Skeletal muscle satellite cell (primary cell): ENCODE measurements around the gene MS4A15.

Source experiments
- H3K27me3 ChIP-seq: 2 replicates; pipeline ENCODE4 v1.7.0; 2013; ENCODE audit warnings: low read length; ENCODE audit not compliant: control insufficient read depth, insufficient read depth
- H3K36me3 ChIP-seq: 2 replicates; pipeline ENCODE4 v1.7.0; 2013; ENCODE audit warnings: mild to moderate bottlenecking, control low read depth, low read length; ENCODE audit not compliant: insufficient read depth
- H3K4me1 ChIP-seq: 2 replicates; pipeline ENCODE4 v1.7.0; 2013; ENCODE audit warnings: low read length; ENCODE audit not compliant: control insufficient read depth, insufficient read depth
- H3K4me2 ChIP-seq: 2 replicates; pipeline ENCODE4 v1.7.0; 2013; ENCODE audit warnings: mild to moderate bottlenecking, low read length
- H3K4me3 ChIP-seq: 2 replicates; pipeline ENCODE4 v1.7.0; 2013; ENCODE audit warnings: low read length
- H3K9ac ChIP-seq: 2 replicates; pipeline ENCODE4 v1.7.0; 2013; ENCODE audit warnings: mild to moderate bottlenecking, low read depth, low read length, moderate library complexity
- H3K9me3 ChIP-seq: replicated peaks from 2 replicates; pipeline ENCODE4 v1.7.0; 2013; ENCODE audit warnings: mild to moderate bottlenecking, control low read depth, low read length

MS4A15 gene

DNA sequence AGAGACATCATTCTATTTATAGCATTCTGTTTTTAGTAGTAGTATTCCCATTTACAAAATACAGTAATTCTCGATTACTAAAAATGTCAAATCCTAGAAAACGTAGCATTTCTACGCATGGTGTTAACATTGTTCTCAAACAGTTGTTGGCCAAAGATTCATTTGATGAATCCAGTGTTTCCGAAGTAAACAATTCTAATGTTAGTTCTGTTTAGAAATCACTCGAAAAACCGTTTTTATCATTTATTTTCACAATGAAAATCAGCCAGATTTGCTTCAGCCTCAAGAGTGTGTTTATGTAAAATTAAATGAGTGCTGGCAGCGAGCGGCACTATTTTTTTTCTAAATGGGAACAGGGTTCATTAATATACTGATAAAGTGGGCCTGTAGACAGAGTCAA is 25.1 kb upstream of the MS4A15 start:
- no peaks in the 10 kb centered on the region for H3K9me3 ChIP-seq
- no peaks in the 10 kb centered on the region for H3K4me1 ChIP-seq
- no peaks in the 10 kb centered on the region for H3K36me3 ChIP-seq
- no peak overlapping the region for H3K9ac ChIP-seq
- H3K27me3 ChIP-seq, result no peaks in the 10 kb centered on the region
- no peak overlapping the region for H3K4me3 ChIP-seq
- no peak overlapping the region for H3K4me2 ChIP-seq

DNA sequence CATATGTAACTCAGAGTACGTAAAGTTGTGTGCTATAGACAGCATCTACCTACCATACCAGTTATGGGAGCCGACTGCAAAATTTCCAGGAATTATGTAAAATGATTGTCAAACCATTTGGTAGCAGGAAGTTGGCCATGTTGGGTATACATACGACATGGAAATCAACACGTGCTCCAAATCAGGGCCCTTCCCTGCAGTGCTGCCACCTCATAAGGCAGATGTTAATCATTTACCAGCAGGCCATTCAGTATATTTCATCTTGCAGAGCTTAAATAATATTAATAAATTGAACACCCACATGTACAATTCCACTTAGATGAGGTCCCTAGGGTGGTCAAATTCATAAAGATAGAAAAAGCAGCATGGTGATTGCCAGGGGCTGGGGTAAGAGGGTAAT is 22.4 kb upstream of the MS4A15 start:
- Histone ChIP-seq H3K27me3 (no peaks in the 10 kb centered on the region), H3K9me3 (no peaks in the 10 kb centered on the region)

DNA sequence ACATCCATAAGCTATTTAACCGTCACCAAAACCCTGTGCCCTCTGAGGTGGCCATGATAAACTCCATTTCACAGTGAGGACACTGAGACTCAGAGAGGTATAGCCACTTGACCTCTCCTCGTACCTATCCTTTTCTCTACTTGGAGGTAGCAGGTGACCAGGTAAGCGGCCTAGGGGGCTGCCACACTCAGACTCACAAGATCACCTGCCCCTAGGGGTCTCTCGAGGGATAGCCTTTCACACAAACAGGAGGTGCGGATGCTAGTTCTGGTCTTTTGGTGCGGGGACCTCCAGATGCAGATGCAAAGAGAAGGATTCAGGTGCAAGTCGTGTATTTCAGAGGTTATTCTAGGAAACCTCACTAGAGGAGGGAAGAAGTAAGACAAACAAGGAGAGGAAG is 17.6 kb upstream of the MS4A15 start:
- no peaks in the 10 kb centered on the region for H3K9me3 ChIP-seq
- no peak overlapping the region for H3K4me2 ChIP-seq
- no peak overlapping the region for H3K9ac ChIP-seq
- no peaks in the 10 kb centered on the region for H3K4me1 ChIP-seq
- H3K4me3 ChIP-seq, result no peak overlapping the region
- H3K36me3 ChIP-seq, result no peaks in the 10 kb centered on the region
- H3K27me3 ChIP-seq, result no peaks in the 10 kb centered on the region

More for the DNA sequence above, 22.4 kb upstream of the MS4A15 start:
- H3K9ac ChIP-seq, result no peak overlapping the region
- H3K36me3 ChIP-seq, result no peaks in the 10 kb centered on the region
- no peaks in the 10 kb centered on the region for H3K4me1 ChIP-seq
- no peak overlapping the region for H3K4me3 ChIP-seq
- H3K4me2 ChIP-seq, result no peak overlapping the region

DNA sequence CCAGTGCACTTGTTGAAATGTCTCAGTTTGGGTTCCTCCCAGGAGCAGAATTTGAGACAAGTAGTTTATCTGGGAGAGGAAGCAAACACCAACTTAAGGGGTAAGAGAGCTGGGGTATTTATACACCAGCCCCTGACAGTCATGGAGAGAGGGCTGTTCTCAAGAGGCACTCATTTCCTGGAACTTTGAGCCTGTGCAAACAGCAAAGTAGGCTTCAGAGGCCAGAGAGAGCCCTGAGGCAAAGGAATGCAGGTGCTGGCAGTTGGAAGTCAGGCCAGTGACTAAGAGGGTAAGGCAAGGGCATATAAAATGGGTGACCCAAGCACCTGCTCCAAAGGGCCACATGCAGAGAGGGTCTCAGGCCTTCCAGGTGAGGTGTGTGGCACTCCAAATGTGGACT is 16.1 kb upstream of the MS4A15 start:
- no peaks in the 10 kb centered on the region for H3K4me1 ChIP-seq
- no peaks in the 10 kb centered on the region for H3K9me3 ChIP-seq
- H3K4me2 ChIP-seq, result no peak overlapping the region
- H3K36me3 ChIP-seq, result no peaks in the 10 kb centered on the region
- no peak overlapping the region for H3K9ac ChIP-seq
- H3K27me3 ChIP-seq, result no peaks in the 10 kb centered on the region
- H3K4me3 ChIP-seq, result no peak overlapping the region

DNA sequence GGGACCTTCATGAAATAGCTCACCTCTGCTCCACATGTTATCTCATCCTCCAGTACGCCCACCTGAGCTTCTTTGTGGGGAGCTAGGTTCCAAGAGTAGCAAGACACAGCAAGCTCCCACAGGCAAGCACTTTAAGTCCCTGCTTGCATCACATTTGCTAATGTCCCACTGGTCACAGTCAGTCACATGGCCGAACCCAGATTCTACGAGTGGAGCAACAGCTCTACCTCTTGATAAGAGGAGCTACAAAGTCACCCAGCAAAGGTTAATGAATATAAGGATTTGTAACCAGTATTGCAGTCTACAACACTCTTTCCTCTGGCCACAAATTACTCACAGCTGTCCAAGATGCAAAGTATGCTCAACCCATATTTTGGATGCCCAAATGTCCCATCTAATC is 15.2 kb upstream of the MS4A15 start:
- Histone ChIP-seq H3K4me3 (no peak overlapping the region), H3K9ac (no peak overlapping the region), H3K9me3 (no peaks in the 10 kb centered on the region), H3K4me2 (no peak overlapping the region), H3K27me3 (no peaks in the 10 kb centered on the region), H3K36me3 (no peaks in the 10 kb centered on the region), H3K4me1 (no peaks in the 10 kb centered on the region)

DNA sequence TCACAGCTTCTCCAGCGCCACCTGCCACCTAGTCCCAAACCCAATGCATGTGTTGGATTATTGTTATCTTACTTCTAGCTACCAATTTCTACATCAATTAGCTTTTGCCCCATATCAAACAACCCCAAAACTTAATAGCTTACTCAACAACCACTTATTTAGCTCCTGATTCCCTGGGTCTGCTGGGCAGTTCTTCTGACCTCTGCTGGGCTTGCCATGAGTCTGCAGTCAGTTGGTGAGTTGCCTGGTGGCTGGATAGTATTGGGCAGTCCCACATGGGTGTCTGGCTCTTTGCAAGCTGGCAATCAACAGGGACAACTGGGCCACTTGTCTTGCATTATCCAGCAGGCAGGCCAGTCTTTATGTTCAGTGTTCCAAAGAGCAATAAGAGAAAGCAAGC is 13.6 kb upstream of the MS4A15 start:
- H3K4me2 ChIP-seq, result no peak overlapping the region
- no peaks in the 10 kb centered on the region for H3K36me3 ChIP-seq
- no peaks in the 10 kb centered on the region for H3K27me3 ChIP-seq
- H3K4me1 ChIP-seq, result no peaks in the 10 kb centered on the region
- H3K9me3 ChIP-seq, result no peaks in the 10 kb centered on the region
- no peak overlapping the region for H3K4me3 ChIP-seq
- no peak overlapping the region for H3K9ac ChIP-seq

DNA sequence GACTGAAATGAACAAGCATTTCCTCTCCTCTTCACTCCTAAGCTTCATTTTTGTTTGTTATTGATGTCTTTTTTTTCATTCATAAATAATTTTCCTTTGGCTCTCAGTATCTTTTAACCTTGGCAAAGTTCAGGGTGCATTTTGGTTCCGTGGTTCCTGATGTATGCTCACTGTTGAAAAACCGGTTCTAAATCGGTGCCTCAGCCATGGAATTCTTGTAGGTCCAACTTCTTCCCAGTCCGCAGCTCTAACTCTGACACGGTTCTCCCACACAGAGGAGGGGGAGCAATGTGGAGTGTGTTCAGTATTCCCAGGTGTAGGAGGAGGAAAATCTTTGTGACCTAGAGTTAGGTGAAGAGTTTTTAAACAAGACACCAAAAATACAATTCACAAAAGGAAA is 12.6 kb upstream of the MS4A15 start:
- Histone ChIP-seq H3K4me3 (no peak overlapping the region), H3K36me3 (no peaks in the 10 kb centered on the region), H3K9ac (no peak overlapping the region), H3K9me3 (no peaks in the 10 kb centered on the region), H3K27me3 (no peaks in the 10 kb centered on the region), H3K4me1 (no peaks in the 10 kb centered on the region), H3K4me2 (no peak overlapping the region)

DNA sequence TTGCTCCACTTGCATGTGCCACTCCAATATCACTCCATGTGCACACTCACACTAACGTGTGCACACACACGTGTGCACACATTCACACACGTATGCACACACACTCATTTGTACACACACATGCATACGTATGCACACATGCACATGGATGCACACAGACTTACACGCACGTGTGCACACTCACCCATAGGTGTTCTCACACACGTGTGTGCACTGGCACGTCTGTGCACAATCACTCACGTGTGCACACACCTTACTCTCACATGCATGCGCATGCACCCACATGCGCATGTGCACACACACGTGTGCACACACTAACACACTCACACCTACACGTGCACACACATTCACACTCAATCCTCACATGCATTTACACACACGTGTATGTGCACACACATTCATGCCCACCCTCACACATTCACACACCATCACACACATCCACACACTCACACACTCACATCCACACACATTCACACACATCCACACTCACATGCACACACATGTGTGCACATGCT is 9.3 kb upstream of the MS4A15 start:
- Histone ChIP-seq H3K27me3 (no peaks in the 10 kb centered on the region), H3K4me2 (no peak overlapping the region), H3K9me3 (no peaks in the 10 kb centered on the region), H3K4me3 (no peak overlapping the region), H3K9ac (no peak overlapping the region), H3K36me3 (no peaks in the 10 kb centered on the region), H3K4me1 (no peaks in the 10 kb centered on the region)

DNA sequence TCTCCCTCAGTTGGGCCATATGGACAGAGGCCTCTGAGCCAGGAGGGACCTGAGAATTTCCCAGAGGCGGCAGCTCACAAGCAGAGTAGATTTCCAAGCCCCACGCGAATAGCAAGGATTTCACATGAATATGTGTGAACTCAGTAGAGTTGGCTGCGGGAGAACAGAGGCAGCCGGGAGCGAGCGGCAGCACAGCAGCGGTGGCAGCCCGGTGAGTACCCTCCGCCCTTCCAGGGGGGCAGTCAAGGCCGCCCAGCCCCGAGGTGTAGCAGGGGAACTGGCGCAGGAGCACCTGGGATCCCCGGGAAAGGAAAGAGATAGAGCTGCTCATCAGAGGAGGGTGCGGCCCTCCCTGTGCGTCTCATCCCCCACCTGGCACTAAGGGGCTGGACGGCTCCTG is 8.4 kb upstream of the MS4A15 start:
- Histone ChIP-seq H3K4me3 (no peak overlapping the region), H3K9ac (no peak overlapping the region), H3K36me3 (no peaks in the 10 kb centered on the region), H3K9me3 (no peaks in the 10 kb centered on the region), H3K4me1 (no peaks in the 10 kb centered on the region), H3K4me2 (no peak overlapping the region), H3K27me3 (no peaks in the 10 kb centered on the region)

DNA sequence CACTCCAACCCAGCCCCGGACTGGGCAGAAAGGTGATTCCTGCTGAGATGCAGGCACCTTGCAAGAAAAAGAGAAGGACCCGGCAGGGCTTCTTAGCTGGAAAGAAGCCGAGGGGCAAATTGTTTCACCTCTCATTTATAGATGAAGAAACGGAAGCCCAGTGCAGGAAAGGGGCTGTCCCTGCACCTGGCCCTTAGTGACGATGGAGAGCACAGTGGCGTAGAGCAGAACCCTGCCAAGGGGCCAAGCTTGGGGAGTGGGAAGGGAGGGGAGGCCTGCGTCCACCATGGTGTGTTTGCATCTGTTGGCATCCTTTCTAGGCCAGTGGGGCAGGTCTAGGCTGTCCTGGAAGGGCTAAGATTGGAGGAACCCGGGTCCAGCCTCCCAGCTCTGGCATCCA is 7.8 kb upstream of the MS4A15 start:
- Histone ChIP-seq H3K27me3 (no peaks in the 10 kb centered on the region), H3K4me2 (no peak overlapping the region), H3K36me3 (no peaks in the 10 kb centered on the region), H3K4me1 (no peaks in the 10 kb centered on the region), H3K9me3 (no peaks in the 10 kb centered on the region), H3K9ac (no peak overlapping the region), H3K4me3 (no peak overlapping the region)

DNA sequence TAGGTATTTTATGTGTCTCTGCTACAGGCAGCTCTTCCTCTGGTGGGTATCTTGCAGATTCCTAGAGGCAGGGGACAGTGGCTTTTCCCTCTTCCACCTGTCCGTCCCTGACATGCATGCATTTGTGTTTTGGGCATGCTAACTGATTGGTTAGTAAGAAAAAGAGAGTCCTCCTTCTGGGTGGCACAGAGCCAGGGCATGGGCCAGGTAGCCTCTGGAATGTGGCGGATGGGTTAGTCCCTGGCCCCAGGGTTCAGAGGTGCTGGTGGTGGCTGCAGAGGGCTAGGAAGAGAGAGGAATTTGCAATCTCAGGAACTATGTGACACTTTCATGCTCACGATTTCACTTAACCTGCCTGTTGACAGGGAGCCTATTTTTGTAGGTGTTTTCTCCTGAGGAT is 5.8 kb upstream of the MS4A15 start:
- H3K9me3 ChIP-seq, result no peaks in the 10 kb centered on the region
- no peaks in the 10 kb centered on the region for H3K27me3 ChIP-seq
- H3K4me1 ChIP-seq, result no peaks in the 10 kb centered on the region
- H3K9ac ChIP-seq, result no peak overlapping the region
- no peak overlapping the region for H3K4me3 ChIP-seq
- no peak overlapping the region for H3K4me2 ChIP-seq
- no peaks in the 10 kb centered on the region for H3K36me3 ChIP-seq

DNA sequence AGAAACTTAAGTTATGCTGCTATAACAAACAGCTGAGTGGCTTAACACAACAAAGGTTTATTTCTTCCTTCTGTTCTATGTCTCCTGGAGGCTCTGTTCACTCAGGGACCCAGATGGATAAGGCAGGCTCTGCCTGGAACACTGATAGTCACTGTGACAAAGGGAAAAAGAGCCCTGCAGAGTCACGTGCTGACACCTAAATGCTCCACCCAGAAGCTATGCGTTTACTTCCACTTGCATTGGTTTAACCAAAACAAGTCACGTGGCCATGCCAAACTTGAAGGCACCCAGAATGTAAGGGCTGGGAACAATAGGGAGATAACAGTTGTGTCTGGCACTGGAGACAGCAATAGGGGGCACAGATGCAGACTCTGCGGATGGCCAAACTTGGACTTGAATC is 3.4 kb upstream of the MS4A15 start:
- H3K9ac ChIP-seq, result no peak overlapping the region
- H3K27me3 ChIP-seq, result peaks cover 5% of the 10 kb centered on the region
- H3K9me3 ChIP-seq, result no peaks in the 10 kb centered on the region
- no peak overlapping the region for H3K4me3 ChIP-seq
- H3K4me1 ChIP-seq, result no peaks in the 10 kb centered on the region
- H3K36me3 ChIP-seq, result no peaks in the 10 kb centered on the region
- H3K4me2 ChIP-seq, result no peak overlapping the region
